Measurements from ENCODE around the gene XRCC1.

XRCC1 gene

DNA sequence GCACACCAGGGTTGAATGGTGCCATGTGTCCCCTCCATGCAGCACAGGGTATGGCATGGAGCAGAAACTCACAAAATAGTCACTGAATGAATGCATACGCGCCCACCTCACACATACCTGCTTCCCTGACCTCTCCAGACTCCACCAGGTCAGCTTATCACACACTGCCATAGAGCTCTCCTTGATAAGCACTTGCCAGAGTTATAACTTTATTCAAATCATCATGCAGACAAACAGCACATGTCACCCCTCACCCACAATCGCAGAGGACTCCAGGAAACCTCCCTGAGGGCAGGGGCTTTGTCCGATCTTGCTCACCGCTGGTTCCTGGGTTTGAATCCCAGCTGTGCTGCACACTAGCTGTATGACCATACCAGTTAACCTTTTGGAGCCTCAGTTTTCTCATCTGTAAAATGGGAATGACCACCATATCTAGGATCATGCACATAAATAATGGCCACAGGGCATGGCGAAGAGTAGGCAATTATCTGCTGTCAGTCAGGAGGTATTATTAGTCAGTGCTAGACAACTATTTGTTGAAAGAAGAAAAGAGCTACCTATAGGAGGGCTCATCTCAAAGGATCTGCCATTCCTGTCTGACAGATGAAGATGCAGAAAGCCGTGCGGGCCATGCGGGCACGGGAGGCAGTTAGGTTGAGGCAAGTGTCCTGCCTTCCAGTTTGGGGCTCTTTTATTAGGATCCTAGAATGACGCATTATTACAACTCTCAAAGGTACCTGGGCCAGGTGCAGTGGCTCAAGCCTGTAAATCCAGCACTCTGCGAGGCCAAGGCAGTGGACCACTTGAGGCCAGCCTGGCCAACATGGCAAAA lies 14.0 kb downstream of the XRCC1 start:
- TF ChIP-seq, protein P1, sequence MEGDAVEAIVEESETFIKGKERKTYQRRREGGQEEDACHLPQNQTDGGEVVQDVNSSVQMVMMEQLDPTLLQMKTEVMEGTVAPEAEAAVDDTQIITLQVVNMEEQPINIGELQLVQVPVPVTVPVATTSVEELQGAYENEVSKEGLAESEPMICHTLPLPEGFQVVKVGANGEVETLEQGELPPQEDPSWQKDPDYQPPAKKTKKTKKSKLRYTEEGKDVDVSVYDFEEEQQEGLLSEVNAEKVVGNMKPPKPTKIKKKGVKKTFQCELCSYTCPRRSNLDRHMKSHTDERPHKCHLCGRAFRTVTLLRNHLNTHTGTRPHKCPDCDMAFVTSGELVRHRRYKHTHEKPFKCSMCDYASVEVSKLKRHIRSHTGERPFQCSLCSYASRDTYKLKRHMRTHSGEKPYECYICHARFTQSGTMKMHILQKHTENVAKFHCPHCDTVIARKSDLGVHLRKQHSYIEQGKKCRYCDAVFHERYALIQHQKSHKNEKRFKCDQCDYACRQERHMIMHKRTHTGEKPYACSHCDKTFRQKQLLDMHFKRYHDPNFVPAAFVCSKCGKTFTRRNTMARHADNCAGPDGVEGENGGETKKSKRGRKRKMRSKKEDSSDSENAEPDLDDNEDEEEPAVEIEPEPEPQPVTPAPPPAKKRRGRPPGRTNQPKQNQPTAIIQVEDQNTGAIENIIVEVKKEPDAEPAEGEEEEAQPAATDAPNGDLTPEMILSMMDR (IDR thresholded peaks at IDR 0.05; ENCODE audit: extremely low read depth, missing control alignments): no peak
- DNase-seq (ENCODE audit: low spot score): no peak

DNA sequence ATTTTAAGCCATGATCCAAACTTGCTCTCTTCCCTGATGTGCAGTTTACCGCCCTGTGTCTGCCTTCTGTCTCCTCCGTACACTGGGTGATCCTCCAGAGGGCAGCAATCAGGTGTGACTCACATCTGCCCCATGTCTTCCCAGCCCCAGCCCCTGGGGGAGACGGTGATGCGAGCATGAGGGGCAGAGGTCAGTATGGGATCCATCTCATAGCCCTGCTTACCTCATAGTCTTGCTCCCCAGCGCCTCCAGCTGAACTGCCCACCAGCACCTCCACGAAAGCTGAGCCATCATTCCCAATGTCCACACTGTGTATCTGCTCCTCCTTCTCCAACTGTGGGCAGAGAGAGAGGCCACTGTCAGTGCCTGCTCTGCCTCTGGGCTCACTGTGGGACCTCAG lies 14.6 kb downstream of the XRCC1 start:
- TF ChIP-seq, protein P1 (IDR thresholded peaks at IDR 0.05; ENCODE audit: extremely low read depth, missing control alignments): no peak
- no peak for DNase-seq (ENCODE audit: low spot score)

DNA sequence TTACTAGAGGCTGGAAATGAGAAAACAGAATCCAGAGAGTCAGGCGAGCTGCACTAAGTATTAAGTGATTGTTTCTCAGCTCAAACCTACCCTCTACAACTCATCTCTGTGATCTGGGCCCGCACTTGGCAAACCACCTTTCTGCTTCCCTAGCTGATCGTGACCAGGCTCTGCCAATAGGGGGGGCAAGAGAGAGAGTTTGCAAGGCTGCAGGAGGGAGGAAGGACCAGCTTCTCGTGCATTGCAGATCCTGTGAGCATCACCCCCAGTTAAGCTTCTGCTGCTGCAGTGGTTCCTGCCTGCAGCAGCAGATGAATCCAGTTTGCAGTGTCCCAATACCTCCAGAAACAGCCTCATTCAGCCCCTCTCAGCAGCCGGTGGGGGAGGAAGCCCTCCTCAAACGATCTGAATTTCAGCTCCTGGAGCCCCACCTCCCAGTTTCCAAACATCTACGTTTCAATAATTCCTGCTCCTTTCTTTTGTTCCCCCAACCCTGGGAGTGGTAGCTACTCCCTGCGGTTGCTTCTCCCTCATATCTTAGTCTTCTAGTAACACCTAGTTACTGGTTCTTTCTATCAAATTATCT lies 20.0 kb downstream of the XRCC1 start:
- DNase-seq (ENCODE audit: low spot score): peak; percentile 83
- TF ChIP-seq, protein P1 (IDR thresholded peaks at IDR 0.05; ENCODE audit: extremely low read depth, missing control alignments): peak; percentile 93

DNA sequence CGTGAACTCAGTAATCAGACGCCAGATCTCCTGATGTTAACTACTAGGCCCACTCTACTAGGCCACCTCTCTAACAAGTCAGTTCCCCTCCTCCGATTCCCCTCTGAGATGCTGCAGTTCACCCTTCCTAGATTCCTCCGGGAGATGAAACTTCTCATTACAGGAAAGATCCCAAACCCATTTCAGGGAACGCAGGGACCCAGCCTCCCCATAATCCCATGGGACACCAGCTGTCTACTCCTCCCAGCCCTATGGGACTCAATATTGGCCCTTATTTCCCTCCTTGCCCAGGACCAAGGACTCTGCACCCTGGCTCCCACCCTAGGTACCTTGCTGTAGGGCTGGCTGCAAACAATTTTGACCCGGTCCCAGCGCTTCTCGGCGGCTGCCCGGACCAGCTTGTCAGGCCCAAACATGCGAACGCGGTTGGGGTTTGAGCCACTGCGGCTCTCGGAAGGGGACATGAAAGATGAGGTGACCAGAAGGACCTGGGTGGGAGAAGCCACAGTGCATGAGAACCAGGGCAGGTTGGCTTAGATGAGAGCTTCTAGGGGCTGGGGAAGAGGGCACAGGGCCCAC lies 20.9 kb downstream of the XRCC1 start:
- no peak for DNase-seq (ENCODE audit: low spot score)
- TF ChIP-seq, protein P1 (IDR thresholded peaks at IDR 0.05; ENCODE audit: extremely low read depth, missing control alignments): no peak

DNA sequence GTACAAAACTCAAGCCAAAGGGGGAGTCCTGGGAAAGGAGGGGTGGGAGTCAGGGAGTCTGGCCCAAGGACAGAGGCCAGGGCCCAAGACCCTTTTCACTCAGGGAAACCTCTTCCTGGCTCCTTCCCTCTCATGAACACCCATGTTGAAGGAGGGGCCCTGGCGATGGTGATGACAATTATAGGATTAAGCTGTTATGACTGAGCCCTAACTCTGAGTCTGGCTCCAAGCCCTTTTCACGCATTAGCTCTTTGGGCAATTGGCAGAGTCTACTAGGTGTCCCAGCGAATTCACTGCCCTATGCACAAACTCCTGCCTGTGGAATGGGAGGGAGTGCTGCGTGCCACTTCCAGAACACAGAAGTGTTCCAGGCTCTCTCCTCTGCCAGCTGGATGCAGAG lies 21.7 kb downstream of the XRCC1 start:
- TF ChIP-seq, protein P1 (IDR thresholded peaks at IDR 0.05; ENCODE audit: extremely low read depth, missing control alignments): no peak
- DNase-seq (ENCODE audit: low spot score): no peak

DNA sequence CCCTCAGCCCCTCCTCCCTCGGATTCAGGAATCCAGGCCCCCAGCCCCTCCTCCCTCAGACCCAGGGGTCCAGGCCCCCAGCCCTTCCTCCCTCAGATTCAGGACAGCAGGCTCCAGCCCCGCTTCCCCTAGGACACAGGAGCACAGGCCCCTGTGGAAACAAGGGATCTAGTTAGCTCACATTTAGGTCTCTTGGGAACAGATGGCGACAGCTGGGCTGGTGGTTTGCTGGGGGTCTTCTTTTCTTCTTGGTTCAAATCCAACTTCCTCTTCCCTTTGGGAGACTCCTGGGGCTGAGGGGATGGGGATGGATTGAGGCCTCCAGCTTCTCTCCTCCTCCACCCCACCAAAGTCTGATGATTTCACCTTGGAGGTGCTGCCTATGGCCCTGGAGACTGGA lies 22.7 kb downstream of the XRCC1 start:
- TF ChIP-seq, protein P1 (IDR thresholded peaks at IDR 0.05; ENCODE audit: extremely low read depth, missing control alignments): no peak
- DNase-seq (ENCODE audit: low spot score): no peak

DNA sequence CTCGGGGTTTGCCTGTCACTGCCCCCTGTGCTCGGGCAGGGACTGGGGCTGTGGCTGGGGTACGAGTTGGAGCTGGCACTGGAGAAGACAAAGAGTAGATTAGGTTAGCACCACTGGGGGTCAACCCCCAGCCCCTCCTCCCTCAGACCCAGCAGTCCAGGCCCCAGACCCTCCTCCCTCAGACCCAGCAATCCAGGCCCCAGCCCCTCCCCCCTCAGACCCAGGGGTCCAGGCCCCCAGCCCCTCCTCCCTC lies 23.2 kb downstream of the XRCC1 start:
- TF ChIP-seq, protein P1 (IDR thresholded peaks at IDR 0.05; ENCODE audit: extremely low read depth, missing control alignments): no peak
- DNase-seq (ENCODE audit: low spot score): no peak
